Left colon (tissue), 2 donors: ENCODE data around the gene CNTNAP5. TPM values are rescaled to one million over a fixed set of nuclear protein-coding genes. Genes with fewer than 3 reads are reported as not detected.

Source experiments
- ATAC-seq: fragments of 200-7000 bp; cut with Tn5 transposase; one replicate; pipeline ENCODE4 v1.9.1; 2020; ENCODE audit warnings: mild to moderate bottlenecking, moderate library complexity
- DNase-seq, 2 donors: peaks; one replicate each; pipeline ENCODE4 v3.0.0-alpha.2; 2020
- intact Hi-C, 2 donors: fragments of 100-400 bp; cut with DNase I in 1 of 2; cut with micrococcal nuclease in 1 of 2; formaldehyde crosslinking; loops; one replicate each; pipeline versions ENCODE4 v1.11.2 to v1.14.0; 2022; cut with DNase I, micrococcal nuclease
- total RNA-seq, 2 donors: library from RNA; stranded (reverse); fragmentation: NEBNext Ultra II Directional; extraction: Animal tissue kit (Norgen Biotek cat#: 25700); gene quantifications; one replicate each; pipeline ENCODE4 v1.2.1, GENCODE V29; 2021
- donor health status: DM: no; HTN: no; CAD: no.
- donor health status: DM: yes; HTN: yes; CAD: no.

CNTNAP5 gene
- total RNA-seq, 2 donors from 2014 or later, result 0.08 TPM; not detected in 1

- DNase-seq (no peak), ATAC-seq (no peak)
- intact Hi-C loops, result no loop called here
Measured at GRCh38 chr2:124246170-124246569, 221.1 kb downstream of the CNTNAP5 start.

DNA sequence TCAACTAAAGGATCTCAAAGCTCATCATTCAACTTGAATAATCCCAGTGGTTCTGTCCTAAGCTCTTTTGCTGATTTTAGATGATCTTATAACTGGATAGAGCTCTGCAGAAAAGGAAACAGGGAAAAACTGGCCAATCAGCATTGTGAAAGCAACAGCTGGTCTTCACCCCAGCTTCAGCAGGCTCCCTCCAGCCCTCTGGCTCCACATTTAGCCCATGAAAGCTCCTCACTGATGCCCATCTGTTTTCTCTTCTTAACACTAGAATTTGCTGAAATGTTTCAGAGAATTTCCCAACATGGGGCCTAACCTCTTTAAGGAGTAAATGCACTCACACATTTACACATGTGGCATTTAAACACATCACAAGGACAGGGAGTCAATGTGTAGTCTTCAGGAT lies 223.3 kb downstream of the CNTNAP5 start:
- DNase-seq (no peak), ATAC-seq (no peak)
- intact Hi-C loops, result no loop called here

DNA sequence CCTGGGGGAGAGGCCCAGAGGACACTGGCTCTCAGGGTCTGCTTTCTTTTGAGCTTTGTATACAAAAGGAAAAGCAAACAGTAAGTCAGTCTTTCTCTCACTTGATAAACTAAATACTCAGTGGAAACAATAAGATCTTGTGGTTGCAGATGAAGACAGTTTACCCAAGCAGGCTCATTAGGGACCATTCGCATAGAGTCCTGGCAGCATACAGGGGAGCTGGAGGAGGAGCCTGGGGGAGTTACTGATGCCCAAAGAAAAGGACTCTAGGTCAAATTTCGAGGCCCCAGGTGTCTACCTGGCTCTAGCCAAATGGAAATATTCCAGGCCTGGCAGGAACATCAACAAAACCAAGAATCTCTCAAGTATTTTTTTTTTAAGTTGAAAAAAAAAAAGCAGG lies 225.3 kb downstream of the CNTNAP5 start:
- ATAC-seq, result no peak
- intact Hi-C loops, result no loop called here
- DNase-seq, result no peak

DNA sequence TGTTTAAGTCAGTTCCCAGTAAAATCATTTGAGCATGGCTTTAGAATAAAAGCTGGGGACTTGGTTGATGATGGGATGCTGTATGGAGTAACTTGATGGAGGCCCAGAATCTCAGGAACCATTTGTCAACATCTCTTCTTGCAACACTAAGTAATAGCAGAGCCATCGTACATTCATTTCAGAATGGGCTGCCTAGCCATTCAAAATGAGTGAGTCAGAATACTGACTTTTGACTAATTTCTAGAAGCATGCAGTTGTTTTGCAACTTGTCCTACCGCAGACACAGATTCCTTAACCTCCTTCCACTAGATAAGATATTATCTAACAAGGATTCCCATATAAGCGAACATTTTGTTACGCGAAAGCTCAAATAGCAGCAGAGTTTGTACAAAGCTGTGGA lies 229.5 kb downstream of the CNTNAP5 start:
- DNase-seq (no peak), ATAC-seq (no peak)
- intact Hi-C loops, result no loop called here

- intact Hi-C loops, result no loop called here
- ATAC-seq (no peak), DNase-seq (no peak)
Measured at GRCh38 chr2:124257120-124257519, 232.0 kb downstream of the CNTNAP5 start.

DNA sequence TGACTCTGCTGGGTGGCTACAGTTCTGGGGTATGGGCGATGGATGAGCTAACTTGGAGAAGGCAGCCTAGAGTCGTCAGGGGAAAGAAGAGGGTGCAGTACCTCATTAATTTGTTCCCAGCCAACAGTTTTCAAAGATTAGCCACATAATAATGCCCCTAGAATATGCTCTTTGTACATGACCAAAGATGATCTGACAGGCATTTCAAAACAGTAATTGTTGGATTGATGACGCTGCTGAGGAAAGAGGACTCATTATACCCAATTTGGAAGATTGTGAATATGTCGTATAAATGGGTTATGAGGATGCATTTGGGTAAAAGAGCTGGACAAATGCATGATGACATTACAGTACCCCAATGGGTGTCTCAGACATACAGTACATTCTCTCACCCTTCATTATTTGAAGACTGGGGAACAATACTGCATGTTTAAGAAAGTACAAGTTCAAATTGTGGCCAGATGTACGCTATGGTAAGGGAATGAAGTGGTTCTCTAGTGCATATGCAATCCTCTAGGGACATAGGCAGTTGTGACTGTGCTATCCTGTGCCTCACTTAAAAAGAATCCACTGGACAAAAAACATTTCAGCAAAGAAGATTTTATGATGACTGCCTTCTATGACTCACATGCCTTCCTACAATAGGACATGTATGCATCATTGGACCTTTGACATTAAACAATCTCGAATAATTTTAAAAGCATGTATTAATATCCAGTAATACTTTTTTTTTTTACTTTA lies 233.2 kb downstream of the CNTNAP5 start:
- ATAC-seq (no peak), DNase-seq (no peak)
- intact Hi-C loops, result no loop called here

DNA sequence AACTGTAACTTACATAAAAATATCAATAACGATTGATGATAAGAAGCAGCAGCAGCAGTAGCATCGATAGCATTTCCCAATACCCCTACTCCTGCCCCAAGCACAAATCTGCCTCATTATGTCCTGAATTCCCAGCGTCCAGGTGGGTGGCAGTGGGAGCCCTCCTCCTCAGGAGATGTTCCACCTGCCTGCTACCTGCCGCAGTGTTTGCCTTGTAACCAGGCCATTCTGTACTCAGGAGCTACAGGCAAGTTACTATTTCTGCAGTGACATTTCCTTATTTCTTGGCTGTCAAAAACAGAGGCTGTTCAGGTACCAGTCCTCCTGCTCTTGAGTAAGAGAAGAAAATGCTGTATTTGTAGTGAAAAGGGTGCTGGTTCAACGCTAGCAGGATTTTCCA lies 236.4 kb downstream of the CNTNAP5 start:
- ATAC-seq (no peak), DNase-seq (no peak)
- intact Hi-C loops, result no loop called here

- no peak for DNase-seq
- intact Hi-C loops, result no loop called here
- no peak for ATAC-seq
Measured at GRCh38 chr2:124264551-124265091, 239.5 kb downstream of the CNTNAP5 start.

DNA sequence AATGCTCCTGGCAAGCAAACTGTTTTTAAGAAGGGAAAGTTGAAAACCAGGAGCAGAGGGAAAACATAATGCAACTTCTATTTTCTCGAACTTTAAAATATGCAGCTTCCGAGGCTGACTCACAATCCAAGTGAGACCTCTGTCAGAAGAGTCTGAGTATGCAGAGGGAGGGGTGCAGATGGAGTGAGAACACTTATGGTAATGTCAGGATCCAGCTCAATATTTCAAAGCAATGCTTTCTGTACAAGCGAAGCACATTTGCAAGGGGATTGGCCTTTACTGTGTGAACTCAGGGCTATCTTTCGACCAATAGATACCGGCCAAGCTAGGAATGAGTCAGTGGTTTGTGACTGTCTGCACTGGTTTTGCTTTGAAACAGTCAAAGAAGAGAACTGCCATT lies 242.7 kb downstream of the CNTNAP5 start:
- DNase-seq (no peak), ATAC-seq (no peak)
- intact Hi-C loops, result no loop called here

DNA sequence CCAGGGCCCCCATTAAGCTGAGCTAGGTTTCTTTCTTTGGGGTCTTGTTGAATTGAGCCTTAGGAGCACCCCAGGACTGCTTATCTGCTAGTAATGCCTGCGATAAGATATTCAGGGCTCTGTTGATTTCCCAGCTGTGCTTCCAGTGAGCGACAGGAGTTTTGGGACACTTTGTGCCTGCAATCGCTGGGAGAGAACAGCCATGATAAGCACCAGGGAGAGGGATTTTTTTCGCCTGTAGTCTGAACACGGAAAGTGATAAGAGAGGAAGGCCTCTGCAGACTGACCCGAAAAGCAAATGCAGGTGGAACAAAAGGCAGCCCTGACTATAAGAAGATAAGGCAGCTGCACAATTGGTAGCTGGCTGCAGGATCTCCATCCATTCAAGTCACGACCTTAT lies 244.3 kb downstream of the CNTNAP5 start:
- intact Hi-C loops, result no loop called here
- DNase-seq, result no peak
- no peak for ATAC-seq

GRCh38 chr2:124272261-124272841 lies 247.3 kb downstream of the CNTNAP5 start:
- intact Hi-C loops, result no loop called here
- no peak for ATAC-seq
- DNase-seq, result no peak

GRCh38 chr2:124281541-124281940 lies 256.5 kb downstream of the CNTNAP5 start:
- ATAC-seq (no peak), DNase-seq (no peak)
- intact Hi-C loops, result no loop called here

GRCh38 chr2:124283096-124283495 lies 258.0 kb downstream of the CNTNAP5 start:
- no peak for DNase-seq
- ATAC-seq, result no peak

GRCh38 chr2:124286089-124286783 lies 261.1 kb downstream of the CNTNAP5 start:
- no peak for DNase-seq
- ATAC-seq, result no peak
- intact Hi-C loops, result no loop called here

More at GRCh38 chr2:124283096-124283495, 258.0 kb downstream of the CNTNAP5 start:
- intact Hi-C loops, result no loop called here

GRCh38 chr2:124289060-124289459 lies 264.0 kb downstream of the CNTNAP5 start:
- intact Hi-C loops, result no loop called here
- ATAC-seq (no peak), DNase-seq (no peak)

GRCh38 chr2:124289615-124290014 lies 264.5 kb downstream of the CNTNAP5 start:
- ATAC-seq (no peak), DNase-seq (no peak)
- intact Hi-C loops, result no loop called here

DNA sequence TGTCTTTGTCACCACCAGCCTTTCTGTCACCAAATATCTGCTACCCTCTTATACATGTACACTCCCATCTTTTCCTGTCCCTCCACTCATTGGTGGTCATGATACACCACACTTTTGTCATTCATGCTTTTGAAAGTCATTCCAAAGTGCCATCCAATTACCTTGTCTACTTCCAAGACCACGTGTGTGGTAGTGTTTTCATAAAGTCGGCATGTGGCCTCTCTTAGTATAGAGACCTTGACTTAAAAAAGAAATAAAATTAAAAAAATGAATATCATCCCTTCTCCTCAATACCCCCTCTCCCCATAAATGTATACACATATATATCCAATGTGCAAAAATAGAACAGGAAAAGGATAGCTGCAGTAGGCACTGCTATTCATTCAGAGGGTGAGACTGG lies 271.4 kb downstream of the CNTNAP5 start:
- intact Hi-C loops, result no loop called here
- no peak for ATAC-seq
- no peak for DNase-seq

GRCh38 chr2:124301915-124302314 lies 276.8 kb downstream of the CNTNAP5 start:
- DNase-seq, result no peak
- no peak for ATAC-seq
- intact Hi-C loops, result no loop called here

DNA sequence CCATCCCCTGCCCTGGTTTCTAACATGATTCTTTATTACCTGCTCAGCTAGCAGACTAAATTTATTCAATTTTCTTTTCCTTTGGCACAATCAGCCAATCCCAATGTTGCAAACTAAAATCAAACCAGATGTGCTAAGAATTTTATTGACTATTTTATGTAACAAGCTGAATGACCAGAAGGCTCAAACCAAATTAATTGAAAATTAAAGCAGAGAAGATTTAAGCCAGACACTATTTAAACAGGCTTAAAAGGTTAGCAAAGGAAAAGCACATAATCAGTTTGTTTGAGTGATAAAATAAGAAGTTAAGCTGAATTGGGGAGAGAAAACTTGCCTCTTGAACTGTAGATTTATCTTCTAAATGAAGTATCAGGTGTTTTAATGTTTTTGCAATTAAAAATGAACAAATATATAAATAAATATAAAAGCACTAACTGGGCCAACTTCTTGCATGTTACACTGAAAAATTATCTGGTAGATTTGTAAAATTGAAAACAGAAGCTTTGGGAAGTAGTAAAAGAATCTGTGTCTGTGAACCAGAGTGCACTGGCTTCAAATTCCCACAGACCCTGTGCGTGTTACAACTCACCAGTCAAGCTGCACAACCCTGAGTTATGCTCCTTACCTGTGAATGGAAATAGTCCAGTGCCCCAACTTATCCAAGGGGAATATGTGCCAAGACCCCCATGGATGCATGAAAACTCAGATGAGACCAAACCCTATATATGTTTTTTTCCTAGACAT lies 283.4 kb downstream of the CNTNAP5 start:
- intact Hi-C loops, result no loop called here
- no peak for ATAC-seq
- no peak for DNase-seq
